HepG2 (cell line): Measurements from ENCODE around the gene C1QTNF9. TPM values are rescaled to one million over a fixed set of nuclear protein-coding genes. Genes with fewer than 3 reads are reported as not detected.

Source experiments
- DPF2 ChIP-seq: sonication (generic); formaldehyde crosslinking; IDR thresholded peaks from 2 replicates; pipeline ENCODE4 v1.4.0; 2020; ENCODE audit warnings: mild to moderate bottlenecking, low read depth, missing genetic modification reagents, borderline replicate concordance
- GFI1 ChIP-seq: sonication (generic); formaldehyde crosslinking; IDR thresholded peaks from 2 replicates; pipeline ENCODE4 v1.5.0; 2020; ENCODE audit warnings: missing genetic modification reagents, mild to moderate bottlenecking, borderline replicate concordance
- KAT7 ChIP-seq: IDR thresholded peaks from 2 replicates; pipeline ENCODE4 v1.6.1; 2018; ENCODE audit warnings: borderline replicate concordance, missing compliant biosample characterization
- MED1 ChIP-seq: sonication (generic); formaldehyde crosslinking; IDR thresholded peaks from 2 replicates; pipeline ENCODE4 v1.4.0; 2020; ENCODE audit warnings: missing genetic modification reagents
- NR1H2 ChIP-seq: sonication (generic); formaldehyde crosslinking; IDR thresholded peaks from 2 replicates; pipeline ENCODE4 v1.8.1; 2022; ENCODE audit warnings: low read depth, missing genetic modification reagents, borderline replicate concordance
- PCBP2 ChIP-seq: fragments of 200-400 bp; formaldehyde crosslinking; optimal IDR thresholded peaks from 2 replicates; pipeline ENCODE3; 2018; ENCODE audit warnings: low read length, low read depth; ENCODE audit not compliant: poor library complexity, severe bottlenecking
- PHF8 ChIP-seq: sonication (generic); formaldehyde crosslinking; IDR thresholded peaks from 2 replicates; pipeline ENCODE4 v1.5.0; 2020; ENCODE audit warnings: missing genetic modification reagents
- RARG ChIP-seq: sonication (generic); formaldehyde crosslinking; IDR thresholded peaks from 2 replicates; pipeline ENCODE4 v1.4.0; 2020; ENCODE audit warnings: low read depth, mild to moderate bottlenecking, missing genetic modification reagents
- SAP130 ChIP-seq: IDR thresholded peaks from 2 replicates; pipeline ENCODE4 v1.6.1; 2016; ENCODE audit warnings: low read depth
- SRSF1 ChIP-seq: fragments of 200-400 bp; formaldehyde crosslinking; optimal IDR thresholded peaks from 2 replicates; pipeline ENCODE3; 2017; ENCODE audit warnings: mild to moderate bottlenecking, low read depth, low read length, moderate library complexity
- STAT5B ChIP-seq: sonication (generic); formaldehyde crosslinking; IDR thresholded peaks from 2 replicates; pipeline ENCODE4 v1.4.0; 2020; ENCODE audit warnings: missing genetic modification reagents
- ZNF207 ChIP-seq: fragments of 450-650 bp; IDR thresholded peaks from 2 replicates; pipeline ENCODE4 v1.6.1; 2016; ENCODE audit warnings: antibody characterized with exemption, borderline replicate concordance
- ZNF263 ChIP-seq: sonication (generic); formaldehyde crosslinking; IDR thresholded peaks from 2 replicates; pipeline ENCODE4 v1.4.0; 2020; ENCODE audit warnings: missing genetic modification reagents
- ZNF441 ChIP-seq: sonication (generic); formaldehyde crosslinking; IDR thresholded peaks from 2 replicates; pipeline ENCODE4 v1.7.0; 2021; ENCODE audit warnings: missing genetic modification reagents, borderline replicate concordance
- ZNF556 ChIP-seq: sonication (generic); formaldehyde crosslinking; IDR thresholded peaks from 2 replicates; pipeline ENCODE4 v1.4.0; 2020; ENCODE audit warnings: mild to moderate bottlenecking, missing genetic modification reagents, borderline replicate concordance
- ZNF562 ChIP-seq: sonication (generic); formaldehyde crosslinking; IDR thresholded peaks from 2 replicates; pipeline ENCODE4 v1.8.0; 2022; ENCODE audit warnings: missing genetic modification reagents, borderline replicate concordance
- ZNF576 ChIP-seq: sonication (generic); formaldehyde crosslinking; IDR thresholded peaks from 2 replicates; pipeline ENCODE4 v1.4.0; 2020; ENCODE audit warnings: mild to moderate bottlenecking, missing genetic modification reagents
- ZNF577 ChIP-seq: sonication (generic); formaldehyde crosslinking; IDR thresholded peaks from 2 replicates; pipeline ENCODE4 v1.4.0; 2020; ENCODE audit warnings: mild to moderate bottlenecking, low read depth, missing genetic modification reagents, borderline replicate concordance
- ZNF660 ChIP-seq: sonication (generic); formaldehyde crosslinking; IDR thresholded peaks from 2 replicates; pipeline ENCODE4 v1.5.1; 2020; ENCODE audit warnings: mild to moderate bottlenecking, low read depth, missing genetic modification reagents, borderline replicate concordance
- ZNF746 ChIP-seq: sonication (generic); formaldehyde crosslinking; IDR thresholded peaks from 2 replicates; pipeline ENCODE4 v1.8.0; 2022; ENCODE audit warnings: mild to moderate bottlenecking, missing genetic modification reagents
- ZNF782 ChIP-seq: sonication (generic); formaldehyde crosslinking; IDR thresholded peaks from 2 replicates; pipeline ENCODE4 v1.4.0; 2020; ENCODE audit warnings: missing genetic modification reagents, mild to moderate bottlenecking, borderline replicate concordance
- ZNF816 ChIP-seq: sonication (generic); formaldehyde crosslinking; IDR thresholded peaks from 2 replicates; pipeline ENCODE4 v1.8.0; 2022; ENCODE audit warnings: missing genetic modification reagents, mild to moderate bottlenecking, borderline replicate concordance
- ZSCAN21 ChIP-seq: sonication (generic); formaldehyde crosslinking; IDR thresholded peaks from 2 replicates; pipeline ENCODE4 v1.8.0; 2022; ENCODE audit warnings: mild to moderate bottlenecking, missing genetic modification reagents, moderate library complexity, borderline replicate concordance
- polyA plus RNA-seq, 8 experiments: library from polyadenylated mRNA; depleted of rRNA in 3 of 8; stranded (reverse) in 7 of 8; unstranded in 1 of 8; fragments of >200 nt; fragmentation: Illumina TruSeq in 4 of 8; extraction: Trizol in 4 of 8; gene quantifications; 2 replicates each; pipeline versions ENCODE4 v1.2.1 to v1.2.3, GENCODE V29; 2011 to 2016; ENCODE audit warnings: low read depth in 4 of 8, missing spikeins in 1 of 8, mixed read lengths in 1 of 8; ENCODE audit not compliant: insufficient read depth in 1 of 8
- total RNA-seq, 5 experiments: library from RNA; depleted of rRNA; stranded (reverse); fragments of >200 nt; fragmentation: Illumina TruSeq; extraction: Trizol; gene quantifications; 2 replicates each; pipeline ENCODE4 v1.2.3, GENCODE V29; 2016; ENCODE audit warnings: low read depth in 1 of 5
- TF ChIP-seq, protein P1 (sequence below): sonication (generic); formaldehyde crosslinking; IDR thresholded peaks from 2 replicates; pipeline ENCODE4 v1.5.0; 2020; ENCODE audit warnings: missing genetic modification reagents
- TF ChIP-seq, protein P2 (sequence below): sonication (generic); formaldehyde crosslinking; IDR thresholded peaks from 2 replicates; pipeline ENCODE4 v1.8.1; 2023; ENCODE audit warnings: mild to moderate bottlenecking, missing genetic modification reagents
- TF ChIP-seq, protein P3 (sequence below): sonication (generic); formaldehyde crosslinking; IDR thresholded peaks from 2 replicates; pipeline ENCODE4 v1.5.0; 2020; ENCODE audit warnings: mild to moderate bottlenecking, low read depth, missing genetic modification reagents, borderline replicate concordance
- TF ChIP-seq, protein P4 (sequence below): sonication (generic); formaldehyde crosslinking; IDR thresholded peaks from 2 replicates; pipeline ENCODE4 v1.4.0; 2020; ENCODE audit warnings: missing genetic modification reagents, borderline replicate concordance

Gene C1QTNF9
- total and polyA plus RNA-seq, 2 of the 13 experiments (the other 11 are each of a cell fraction or from before 2014, with no cell fraction given): not detected

- TF ChIP-seq ZNF576 (CRISPR knock-in tag): no peak
- no peak for TF ChIP-seq ZNF577 (CRISPR knock-in tag)
- TF ChIP-seq ZNF562 (CRISPR knock-in tag): no peak
- peak; percentile 100 for TF ChIP-seq ZNF263 (CRISPR knock-in tag)
- TF ChIP-seq ZNF746 (CRISPR knock-in tag): no peak
- no peak for TF ChIP-seq NR1H2
- TF ChIP-seq, protein P1, sequence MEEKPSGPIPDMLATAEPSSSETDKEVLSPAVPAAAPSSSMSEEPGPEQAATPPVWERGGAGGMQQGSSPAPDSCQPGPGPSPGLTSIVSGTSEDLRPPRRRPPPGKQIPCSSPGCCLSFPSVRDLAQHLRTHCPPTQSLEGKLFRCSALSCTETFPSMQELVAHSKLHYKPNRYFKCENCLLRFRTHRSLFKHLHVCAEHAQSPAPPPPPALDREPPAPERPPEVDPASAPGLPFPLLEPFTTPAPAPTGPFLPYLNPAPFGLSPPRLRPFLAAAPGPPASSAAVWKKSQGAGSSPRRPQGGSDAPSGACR (CRISPR knock-in tag): no peak
- no peak for TF ChIP-seq STAT5B
- TF ChIP-seq ZNF782 (CRISPR knock-in tag): no peak; the same call in 1 of the 2 replicates
- TF ChIP-seq, protein P2, sequence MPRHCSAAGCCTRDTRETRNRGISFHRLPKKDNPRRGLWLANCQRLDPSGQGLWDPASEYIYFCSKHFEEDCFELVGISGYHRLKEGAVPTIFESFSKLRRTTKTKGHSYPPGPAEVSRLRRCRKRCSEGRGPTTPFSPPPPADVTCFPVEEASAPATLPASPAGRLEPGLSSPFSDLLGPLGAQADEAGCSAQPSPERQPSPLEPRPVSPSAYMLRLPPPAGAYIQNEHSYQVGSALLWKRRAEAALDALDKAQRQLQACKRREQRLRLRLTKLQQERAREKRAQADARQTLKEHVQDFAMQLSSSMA: no peak
- TF ChIP-seq, protein P3, sequence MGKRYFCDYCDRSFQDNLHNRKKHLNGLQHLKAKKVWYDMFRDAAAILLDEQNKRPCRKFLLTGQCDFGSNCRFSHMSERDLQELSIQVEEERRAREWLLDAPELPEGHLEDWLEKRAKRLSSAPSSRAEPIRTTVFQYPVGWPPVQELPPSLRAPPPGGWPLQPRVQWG: no peak
- no peak for TF ChIP-seq SRSF1
- peak; percentile 78 for TF ChIP-seq SAP130
- no peak for TF ChIP-seq KAT7 (CRISPR knock-in tag)
- TF ChIP-seq MED1 (CRISPR knock-in tag): peak; percentile 88
- peak; percentile 50 for TF ChIP-seq PHF8 (CRISPR knock-in tag)
- TF ChIP-seq, protein P4, sequence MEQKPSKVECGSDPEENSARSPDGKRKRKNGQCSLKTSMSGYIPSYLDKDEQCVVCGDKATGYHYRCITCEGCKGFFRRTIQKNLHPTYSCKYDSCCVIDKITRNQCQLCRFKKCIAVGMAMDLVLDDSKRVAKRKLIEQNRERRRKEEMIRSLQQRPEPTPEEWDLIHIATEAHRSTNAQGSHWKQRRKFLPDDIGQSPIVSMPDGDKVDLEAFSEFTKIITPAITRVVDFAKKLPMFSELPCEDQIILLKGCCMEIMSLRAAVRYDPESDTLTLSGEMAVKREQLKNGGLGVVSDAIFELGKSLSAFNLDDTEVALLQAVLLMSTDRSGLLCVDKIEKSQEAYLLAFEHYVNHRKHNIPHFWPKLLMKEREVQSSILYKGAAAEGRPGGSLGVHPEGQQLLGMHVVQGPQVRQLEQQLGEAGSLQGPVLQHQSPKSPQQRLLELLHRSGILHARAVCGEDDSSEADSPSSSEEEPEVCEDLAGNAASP (CRISPR knock-in tag): 0 out of 2 replicates have a peak, but pooled peaks have one; percentile 47
- peak; percentile 15; the same call in 1 of the 2 replicates for TF ChIP-seq GFI1 (CRISPR knock-in tag)
- no peak for TF ChIP-seq ZNF816 (CRISPR knock-in tag)
- TF ChIP-seq PCBP2: no peak
- TF ChIP-seq DPF2 (CRISPR knock-in tag): peak; percentile 17; the same call in 1 of the 2 replicates
- no peak for TF ChIP-seq ZNF441 (CRISPR knock-in tag)
- TF ChIP-seq ZNF207: no peak
- no peak for TF ChIP-seq RARG (CRISPR knock-in tag)
- TF ChIP-seq ZSCAN21: peak; percentile 44; the same call in 1 of the 2 replicates
- 0 out of 2 replicates have a peak, but pooled peaks have one; percentile 45 for TF ChIP-seq ZNF556
- no peak for TF ChIP-seq ZNF660 (CRISPR knock-in tag)
Observed at GRCh38 chr13:24271601-24272451, 37.6 kb upstream of the C1QTNF9 start (continued).
